Esophagus squamous epithelium (tissue), 5 donors: Measurements from ENCODE around the gene ING5. TPM values are rescaled to one million over a fixed set of nuclear protein-coding genes. Genes with fewer than 3 reads are reported as not detected.
"Not testable (repeated sequence)": the region's sequence is repeated elsewhere in the genome, so short reads cannot be mapped to it uniquely, and the experiment has no call there.

ENCODE experiments used
- DNase-seq: peaks from one replicate; lab custom pipeline; 2025; lab: John Stamatoyannopoulos, UW
- H3K27ac ChIP-seq, 4 donors: fragments of 200-600 bp; sonication (generic); one replicate each; pipeline ENCODE4 v1.5.1; 2016 to 2019; ENCODE audit warnings: mild to moderate bottlenecking in 1 of 4
- H3K27me3 ChIP-seq, 4 donors: fragments of 200-600 bp; sonication (generic); 1 replicate in 3 of 4; 2 replicates in 1 of 4; pipeline versions ENCODE4 v1.5.1 to v1.6.0; 2017 to 2021; ENCODE audit warnings: antibody characterized with exemption in 1 of 4
- H3K36me3 ChIP-seq, 3 donors: fragments of 200-600 bp; sonication (generic); one replicate each; pipeline ENCODE4 v1.5.1; 2016 to 2019
- H3K4me1 ChIP-seq, 3 donors: fragments of 200-600 bp; sonication (generic); one replicate each; pipeline ENCODE4 v1.5.1; 2017 to 2019
- H3K4me3 ChIP-seq, 4 donors: fragments of 200-600 bp; sonication (generic); 1 replicate in 3 of 4; 2 replicates in 1 of 4; pipeline ENCODE4 v1.5.1; 2016 to 2019; ENCODE audit warnings: mild to moderate bottlenecking in 2 of 4, moderate library complexity in 1 of 4
- H3K9me3 ChIP-seq, 3 donors: fragments of 200-600 bp; sonication (generic); one replicate each; pipeline ENCODE4 v1.5.1; 2016 to 2019
- CTCF ChIP-seq, 6 experiments: fragments of 450-650 bp in 4 of 6; fragments of 200-600 bp in 2 of 6; sonication (generic) in 2 of 6; IDR thresholded peaks; one replicate each; pipeline ENCODE4 v1.5.1; 2016 to 2019; ENCODE audit warnings: antibody characterized with exemption in 6 of 6, mild to moderate bottlenecking in 4 of 6, moderate library complexity in 4 of 6
- POLR2A ChIP-seq, 4 donors: fragments of 450-650 bp; IDR thresholded peaks; one replicate each; pipeline ENCODE4 v1.6.1; 2017; ENCODE audit warnings: antibody characterized with exemption in 4 of 4, mild to moderate bottlenecking in 4 of 4, moderate library complexity in 3 of 4
- WGBS, 2 donors: methylation state at CpG; one replicate each; pipeline ENCODE4 v1.1.5; 2018; 5-methylcytosine and 5-hydroxymethylcytosine counted together
- intact Hi-C: fragments of 100-400 bp; cut with DNase I; formaldehyde crosslinking; loops from one replicate; pipeline ENCODE4 v1.15.0; 2022
- total RNA-seq, 4 donors: library from RNA; depleted of rRNA; stranded (reverse); fragments of >200 nt; gene quantifications; one replicate each; pipeline ENCODE4 v1.1.0, GENCODE V29; 2016
- donor health status: DM: yes; HTN: yes; CAD: no.

Gene ING5
- total RNA-seq, 4 donors from 2014 or later = 10.4 to 39.3 (median 18.8) TPM

- 51 to 61% methylated on average over 18 to 24 of the region's 26 CpGs for WGBS, 2 donors
- no peak overlapping the region for H3K27ac ChIP-seq
- peaks cover 0 to 7% (median 3%) of the 10 kb centered on the region in 3 donors for H3K4me1 ChIP-seq
- no peaks in the 10 kb centered on the region for H3K9me3 ChIP-seq
- TF ChIP-seq CTCF (IDR thresholded peaks at IDR 0.05) (peak in 4 of 6 experiments; percentile 51 to 70 (median 53)), POLR2A (IDR thresholded peaks at IDR 0.05) (no peak)
- peaks cover 28 to 87% (median 41%) of the 10 kb centered on the region in 3 donors for H3K36me3 ChIP-seq
- no peak overlapping the region for H3K4me3 ChIP-seq
- intact Hi-C loops = no loop called here
- DNase-seq = no peak
- H3K27me3 ChIP-seq = no peaks in the 10 kb centered on the region
Measured at GRCh38 chr2:241659150-241659739, 42.6 kb upstream of the ING5 start.

DNA sequence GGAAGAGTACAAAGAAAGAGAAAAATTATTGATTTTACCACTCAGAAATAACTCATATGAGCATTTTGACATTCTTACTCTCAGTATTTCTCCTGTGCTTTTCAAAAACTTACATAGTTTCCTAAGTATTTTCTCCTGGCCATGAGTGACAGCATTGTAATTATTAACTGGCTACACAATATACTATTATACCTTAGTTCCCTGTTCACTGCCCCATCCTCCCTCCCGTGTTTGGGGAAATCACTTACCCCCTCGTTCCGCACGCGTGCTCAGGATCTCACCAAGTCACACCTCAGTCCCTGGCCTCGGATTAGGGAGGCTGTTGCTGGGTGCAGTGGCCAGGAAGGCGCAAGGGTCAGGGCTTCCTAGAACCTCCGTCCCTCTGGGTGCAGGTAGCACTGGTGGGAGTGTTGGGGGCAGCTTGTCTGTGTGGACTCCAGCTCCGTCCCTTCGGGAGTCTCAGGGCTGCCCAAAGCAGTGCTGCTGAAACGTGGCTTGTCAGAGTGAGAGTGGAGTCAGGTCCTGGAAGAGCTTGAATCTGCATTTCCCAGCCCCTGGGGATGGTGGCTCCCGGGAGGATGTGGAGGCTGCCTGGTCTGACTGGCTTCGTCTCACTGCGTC, 41.1 kb upstream of the ING5 start:
- TF ChIP-seq CTCF (IDR thresholded peaks at IDR 0.05) (no peak), POLR2A (IDR thresholded peaks at IDR 0.05) (no peak)
- peaks cover 0 to 18% (median 3%) of the 10 kb centered on the region in 3 donors for H3K4me1 ChIP-seq
- intact Hi-C loops = no loop called here
- 93 to 98% methylated on average over 5 to 8 of the region's 14 CpGs for WGBS, 2 donors
- H3K27ac ChIP-seq = no peak overlapping the region
- H3K27me3 ChIP-seq = no peaks in the 10 kb centered on the region
- no peak overlapping the region for H3K4me3 ChIP-seq
- no peaks in the 10 kb centered on the region for H3K9me3 ChIP-seq
- no peak for DNase-seq
- peaks cover 14 to 72% (median 31%) of the 10 kb centered on the region in 3 donors for H3K36me3 ChIP-seq

GRCh38 chr2:241662731-241663130, 39.1 kb upstream of the ING5 start:
- H3K27ac ChIP-seq, intact Hi-C loops, H3K4me3 ChIP-seq, H3K27me3 ChIP-seq, H3K9me3 ChIP-seq, DNase-seq: not testable (repeated sequence)
- Histone ChIP-seq H3K36me3 (peaks cover 22 to 72% (median 23%) of the 10 kb centered on the region in 3 donors), H3K4me1 (peaks cover 0 to 18% (median 3%) of the 10 kb centered on the region in 3 donors)
- WGBS, 2 donors = 86 to 87% methylated on average over 16 to 23 of the region's 24 CpGs

- Histone ChIP-seq H3K9me3 (no peaks in the 10 kb centered on the region), H3K4me3 (no peak overlapping the region), H3K27me3 (no peaks in the 10 kb centered on the region), H3K27ac (no peak overlapping the region), H3K36me3 (peaks cover 20 to 72% (median 22%) of the 10 kb centered on the region in 3 donors), H3K4me1 (peaks cover 0 to 11% (median 0%) of the 10 kb centered on the region in 3 donors)
- no peak for DNase-seq
- intact Hi-C loops = no loop called here
- 83 to 88% methylated on average over 18 to 19 of the region's 23 CpGs for WGBS, 2 donors
- TF ChIP-seq POLR2A (IDR thresholded peaks at IDR 0.05) (no peak), CTCF (IDR thresholded peaks at IDR 0.05) (no peak)
Measured at GRCh38 chr2:241665731-241666440, 36.0 kb upstream of the ING5 start.

GRCh38 chr2:241666627-241667400, 35.0 kb upstream of the ING5 start:
- Histone ChIP-seq H3K27me3 (no peaks in the 10 kb centered on the region), H3K9me3 (no peaks in the 10 kb centered on the region), H3K4me3 (no peak overlapping the region), H3K4me1 (peaks cover 0 to 11% (median 0%) of the 10 kb centered on the region in 3 donors), H3K27ac (no peak overlapping the region), H3K36me3 (peaks cover 20 to 72% (median 22%) of the 10 kb centered on the region in 3 donors)
- TF ChIP-seq POLR2A (IDR thresholded peaks at IDR 0.05) (no peak), CTCF (IDR thresholded peaks at IDR 0.05) (no peak)
- no peak for DNase-seq
- intact Hi-C loops = no loop called here
- 78 to 81% methylated on average over 21 to 30 of the region's 42 CpGs for WGBS, 2 donors
